ENCODE data around the gene ZNF107.

ZNF107 gene

DNA sequence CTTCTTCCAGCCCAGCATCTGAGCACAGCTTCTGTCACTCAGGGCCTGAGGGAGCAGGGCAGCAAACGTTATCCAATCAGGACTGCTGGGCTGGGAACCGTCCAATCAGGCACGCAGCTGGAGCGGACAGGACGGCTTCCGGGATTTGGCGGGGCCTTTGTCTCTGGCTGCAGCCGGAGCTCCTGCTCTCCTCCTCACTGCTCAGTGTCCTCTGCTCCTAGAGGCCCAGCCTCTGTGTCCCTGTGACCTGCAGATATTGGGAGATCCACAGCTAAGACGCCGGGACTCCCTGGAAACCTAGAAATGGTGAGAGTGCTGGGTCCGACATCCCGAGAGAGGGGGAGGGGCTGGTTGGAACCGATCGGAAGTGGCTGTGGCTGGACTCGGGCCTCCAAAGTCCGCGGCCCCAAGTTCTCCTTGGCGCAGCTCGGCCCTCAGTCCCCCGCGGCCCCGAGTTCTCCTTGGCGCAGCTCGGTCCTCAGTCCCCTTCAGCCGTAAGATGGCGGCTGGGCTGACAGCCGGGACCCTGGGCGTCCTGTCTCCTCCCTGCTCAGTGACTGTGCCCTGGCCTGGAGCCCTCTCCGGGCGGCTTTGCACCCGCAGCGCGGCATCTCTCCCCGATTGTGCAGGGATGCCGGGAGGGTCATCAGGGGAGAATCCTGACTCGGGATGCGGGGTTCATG lies at the start of gene ZNF107:
Gene ZNF107 (plus strand): TSS at position 154 of the 683 bp plus-strand sequence. CDS start 150 bp downstream, at position 304.
- peak; percentile 54 for DNase-seq (ENCODE audit: low read depth)

DNA sequence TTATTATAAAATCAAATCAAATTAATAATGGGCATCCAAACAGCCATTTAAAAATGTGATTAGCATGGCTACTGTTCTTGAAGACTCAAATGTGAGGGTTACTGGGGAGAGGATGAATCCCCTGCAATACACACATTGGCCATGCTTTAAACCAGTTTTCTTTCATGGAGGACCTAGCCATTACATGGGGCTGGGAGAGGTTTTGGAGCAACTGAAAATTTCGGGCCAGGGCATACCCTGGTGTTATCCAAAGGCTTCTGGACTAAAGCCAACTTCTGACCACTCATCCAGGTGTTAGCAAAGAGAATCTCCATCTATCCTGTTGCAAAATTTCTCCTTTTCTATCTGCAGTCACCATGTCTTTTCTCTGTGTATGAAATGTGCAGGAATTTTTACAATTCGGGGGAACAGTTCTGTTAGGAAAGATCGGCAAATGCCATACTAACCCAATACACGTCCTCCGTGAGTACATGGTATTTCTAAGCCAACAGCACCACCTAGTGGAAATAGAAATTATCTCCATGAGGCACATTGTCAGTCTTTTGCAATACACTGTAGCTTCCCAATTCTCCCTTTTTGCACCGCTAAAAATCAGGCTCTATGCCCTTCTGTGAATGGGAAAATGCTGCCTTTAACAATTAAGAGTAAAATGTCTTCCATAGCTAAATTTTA lies 47.0 kb upstream of the ZNF107 start:
- DNase-seq (ENCODE audit: low read depth): no peak

DNA sequence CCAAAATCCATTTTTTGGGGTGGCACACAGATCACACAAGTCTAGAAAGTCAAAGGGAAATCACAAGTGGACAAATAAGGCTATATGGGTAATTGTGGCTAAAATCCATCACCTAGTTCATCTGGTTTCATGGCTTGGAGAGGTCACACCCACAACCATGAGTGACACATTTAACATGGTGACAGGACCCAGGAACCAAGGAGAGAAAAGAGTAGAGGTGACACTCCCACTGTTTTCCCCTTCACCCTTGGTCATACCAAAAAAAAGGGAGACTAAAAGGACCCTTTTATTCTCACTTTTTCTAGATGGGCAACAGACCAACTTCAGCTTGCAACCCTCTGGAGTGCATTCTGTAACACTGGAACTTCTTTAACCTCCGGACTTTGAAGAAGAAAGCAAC lies 46.2 kb upstream of the ZNF107 start:
- no peak for DNase-seq (ENCODE audit: low read depth)

DNA sequence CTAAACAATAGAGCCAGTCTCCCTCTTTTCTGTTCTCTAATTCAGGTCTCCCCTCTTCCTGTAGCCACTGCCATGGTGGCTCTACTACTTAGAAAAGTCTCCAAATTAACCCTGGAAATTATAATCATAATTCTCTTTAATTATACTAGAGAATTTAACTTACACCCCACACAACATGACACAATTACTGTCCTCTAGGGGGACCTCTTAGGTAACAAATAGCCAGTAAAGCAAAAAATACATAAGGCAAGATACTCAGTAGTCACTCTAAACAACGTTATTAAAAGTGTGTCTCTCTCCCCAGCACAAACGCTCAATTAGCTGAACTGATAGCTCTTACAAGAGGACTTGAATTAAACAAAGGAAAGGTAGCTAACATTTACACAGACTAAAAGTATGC lies 44.3 kb upstream of the ZNF107 start:
- DNase-seq (ENCODE audit: low read depth): no peak

DNA sequence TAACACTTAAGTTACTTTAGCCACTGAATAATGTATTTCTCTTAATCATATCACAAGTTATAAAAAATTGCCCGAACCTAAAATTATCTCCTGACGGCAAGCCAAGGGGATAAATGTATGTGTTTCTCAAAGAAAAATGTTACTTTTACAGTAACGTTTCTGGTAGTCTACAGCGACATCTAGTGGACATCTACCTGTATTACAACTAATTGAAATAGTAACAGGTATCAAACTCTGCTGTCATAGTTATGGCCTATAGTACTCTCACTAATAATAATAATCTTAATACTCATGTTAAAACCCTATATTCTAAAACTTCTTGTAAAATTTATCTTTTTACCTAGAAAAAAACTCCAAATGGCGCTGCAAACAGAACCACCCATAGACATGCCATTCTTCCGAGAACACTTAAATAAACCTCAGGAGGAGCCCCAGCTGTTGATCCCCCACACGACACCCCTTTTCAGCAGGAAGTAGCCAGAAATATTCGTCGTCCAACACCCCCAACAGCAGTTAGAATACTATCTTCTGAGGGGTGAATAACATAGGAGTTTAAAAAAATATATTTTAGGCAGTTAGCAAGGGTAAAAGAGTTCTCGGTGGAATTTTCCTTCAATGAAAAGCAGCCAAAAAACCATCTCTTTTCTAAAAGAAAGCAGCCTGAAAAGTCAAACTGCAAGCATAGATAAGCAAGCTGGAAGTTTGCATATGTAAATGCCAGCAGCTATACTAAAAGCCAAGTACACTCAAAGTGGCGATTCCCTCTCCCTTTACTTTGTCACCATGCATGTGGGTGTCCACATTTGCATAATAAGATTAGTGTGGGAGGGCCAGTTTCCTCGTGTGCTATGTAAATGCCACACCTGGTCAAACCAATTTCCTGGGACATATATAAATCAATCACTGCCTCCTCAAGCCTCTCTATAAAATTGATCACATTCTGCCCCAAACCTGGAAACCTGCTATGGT lies 40.5 kb upstream of the ZNF107 start:
- DNase-seq (ENCODE audit: low read depth): no peak

DNA sequence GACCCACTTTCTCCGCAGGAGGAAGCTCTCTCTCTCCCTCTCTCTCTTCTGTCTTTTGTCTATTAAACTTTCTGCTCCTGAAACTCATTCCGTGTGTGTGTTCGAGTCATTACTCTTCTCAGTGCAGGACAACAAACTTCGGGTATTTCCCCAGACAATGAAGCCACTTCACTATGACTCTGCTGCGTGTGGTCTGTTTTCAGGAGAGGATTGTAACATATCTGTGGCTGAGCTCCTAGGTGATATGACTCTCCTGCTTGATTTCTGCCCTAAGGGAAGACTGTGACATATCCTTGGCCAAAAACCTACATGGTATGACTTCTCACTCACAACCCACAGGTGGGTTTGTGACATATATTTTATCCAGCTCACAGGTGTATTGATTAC lies 39.9 kb upstream of the ZNF107 start:
- no peak for DNase-seq (ENCODE audit: low read depth)

DNA sequence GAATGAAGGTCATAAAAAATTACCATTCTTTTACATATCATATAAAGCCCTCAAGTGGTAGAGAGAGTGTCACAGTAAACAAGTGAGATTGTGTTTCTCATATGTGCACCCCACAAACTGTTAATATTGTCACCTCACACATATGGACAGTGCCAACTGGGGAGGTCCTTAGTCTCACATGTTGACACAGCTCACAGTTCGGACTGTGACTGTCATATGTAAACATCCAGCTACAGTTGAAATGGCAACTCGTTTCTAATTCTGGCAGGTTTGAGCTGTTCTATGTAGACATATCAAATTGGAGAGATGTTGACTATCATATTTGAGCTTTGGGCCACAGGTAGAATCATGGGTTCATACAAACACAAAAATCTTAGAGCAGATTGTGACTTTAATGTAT lies 39.4 kb upstream of the ZNF107 start:
- DNase-seq (ENCODE audit: low read depth): no peak

DNA sequence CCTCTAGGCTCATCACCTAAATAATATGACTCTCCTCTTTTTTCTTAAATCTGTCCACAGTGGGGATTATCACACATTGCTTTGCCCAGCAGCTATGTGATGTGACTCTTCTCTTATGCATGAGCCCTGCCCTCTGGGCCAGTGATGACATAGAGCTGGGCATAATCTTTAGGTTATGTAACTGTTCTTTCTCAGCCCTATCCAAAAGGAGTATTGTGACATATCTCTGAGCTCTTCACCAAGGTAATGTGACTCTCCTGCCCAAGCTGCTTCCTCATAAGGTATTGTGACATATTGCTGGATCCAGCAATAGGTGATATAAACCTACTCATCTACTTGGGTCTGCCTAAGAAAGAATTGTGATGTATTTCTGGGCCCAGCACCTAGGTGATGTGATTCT lies 37.7 kb upstream of the ZNF107 start:
- DNase-seq (ENCODE audit: low read depth): no peak

DNA sequence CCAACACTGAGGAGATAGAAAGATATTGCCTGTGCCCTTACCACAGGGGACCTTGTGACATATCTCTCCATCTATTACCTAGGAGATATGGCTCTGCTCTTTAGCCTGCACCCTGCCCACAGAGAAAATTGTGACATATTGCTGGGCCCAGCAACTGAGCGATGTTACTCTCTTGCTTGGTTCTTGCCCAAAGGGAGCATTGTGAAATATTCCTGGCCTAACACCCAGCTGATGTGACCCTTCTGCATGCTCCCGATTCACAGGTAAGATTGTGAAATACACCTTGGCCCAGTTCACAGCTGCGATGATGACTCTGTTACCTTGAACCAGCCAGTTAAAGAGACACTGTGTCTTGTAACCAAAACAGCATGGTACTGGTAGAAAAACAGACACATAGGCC lies 37.2 kb upstream of the ZNF107 start:
- no peak for DNase-seq (ENCODE audit: low read depth)

DNA sequence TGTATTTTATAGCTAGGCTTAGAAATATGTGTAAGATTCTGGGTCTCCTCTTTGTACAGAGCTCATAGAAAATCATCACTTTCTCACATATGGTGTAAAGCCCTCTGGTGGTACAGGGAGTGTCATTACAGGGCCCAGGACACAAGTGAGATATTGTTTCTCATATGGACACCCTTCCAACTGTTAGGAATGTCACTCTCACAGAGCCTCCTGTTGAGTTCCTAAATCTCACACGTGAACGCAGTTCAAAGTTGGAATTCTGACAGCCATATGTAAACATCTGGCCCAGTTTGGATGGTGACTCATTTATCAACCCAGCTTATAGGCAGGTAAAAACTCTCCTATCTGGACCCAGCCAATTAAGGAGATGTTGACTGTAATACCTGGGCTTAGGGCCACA lies 35.4 kb upstream of the ZNF107 start:
- no peak for DNase-seq (ENCODE audit: low read depth)

DNA sequence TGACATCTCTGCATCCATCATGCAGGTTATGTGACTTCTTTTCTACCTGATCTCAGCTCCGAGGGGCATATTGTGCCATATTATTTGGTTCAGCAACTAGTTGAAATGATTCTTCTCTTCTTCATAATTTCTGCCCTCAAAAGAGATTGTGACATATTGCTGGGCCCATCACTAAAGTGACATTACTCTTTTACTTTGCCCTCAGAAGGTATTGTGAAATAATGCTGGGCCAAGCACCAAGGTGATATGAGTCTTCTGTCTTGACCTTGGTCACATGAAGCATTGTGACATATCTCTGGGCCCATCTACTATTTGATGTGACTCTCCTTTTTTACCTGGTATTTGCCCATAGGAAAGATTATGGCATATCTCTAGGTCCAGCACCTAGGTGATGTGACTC lies 33.9 kb upstream of the ZNF107 start:
- DNase-seq (ENCODE audit: low read depth): no peak

DNA sequence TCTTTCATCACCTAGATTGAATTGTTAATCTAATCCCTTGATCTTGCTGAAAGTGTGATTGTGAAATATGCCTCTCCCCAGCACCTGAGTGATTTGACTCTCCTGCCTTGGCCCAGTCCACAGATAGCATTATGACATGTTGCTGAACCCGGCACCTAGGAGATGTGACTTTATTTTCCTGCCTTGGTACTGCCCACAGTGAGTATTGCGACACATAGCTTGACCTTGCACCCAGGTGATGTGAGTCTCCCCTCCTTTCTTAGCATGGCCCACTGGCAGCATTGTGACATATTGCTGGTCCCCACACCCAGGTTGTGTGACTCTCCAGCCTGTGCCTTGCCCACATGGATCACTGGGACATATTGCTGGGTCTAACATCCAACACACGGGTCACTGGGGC lies 32.5 kb upstream of the ZNF107 start:
- DNase-seq (ENCODE audit: low read depth): no peak

DNA sequence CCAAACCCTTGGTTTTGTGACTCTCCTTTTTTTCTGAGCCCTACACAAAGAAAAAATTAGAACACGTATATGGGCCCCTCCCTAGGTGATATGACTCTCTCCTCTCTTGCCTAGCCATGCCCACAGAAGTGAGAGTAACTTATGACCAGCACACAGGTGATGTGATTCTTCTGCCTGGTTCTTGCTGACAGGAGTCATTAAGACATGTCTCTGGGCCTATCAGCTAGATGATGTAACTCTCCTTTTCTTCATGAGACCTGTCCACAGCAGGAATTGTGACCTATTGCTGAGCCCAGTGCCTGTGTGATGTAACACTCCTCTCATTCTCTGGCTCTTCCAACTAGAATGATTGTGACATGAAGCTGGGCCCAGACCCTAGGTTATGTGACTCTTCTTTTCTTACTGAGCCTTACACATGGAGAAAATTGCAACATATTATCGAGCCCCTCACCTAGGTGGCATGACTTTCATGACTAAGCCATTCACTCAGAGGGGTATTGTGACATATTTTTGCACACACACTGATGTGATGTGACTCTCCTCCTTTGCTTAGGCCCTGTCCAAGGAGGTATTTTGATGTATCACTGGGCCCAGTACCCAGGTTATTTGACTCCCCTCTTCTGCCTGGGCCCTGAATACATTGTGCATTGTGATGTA lies 31.4 kb upstream of the ZNF107 start:
- DNase-seq (ENCODE audit: low read depth): no peak

DNA sequence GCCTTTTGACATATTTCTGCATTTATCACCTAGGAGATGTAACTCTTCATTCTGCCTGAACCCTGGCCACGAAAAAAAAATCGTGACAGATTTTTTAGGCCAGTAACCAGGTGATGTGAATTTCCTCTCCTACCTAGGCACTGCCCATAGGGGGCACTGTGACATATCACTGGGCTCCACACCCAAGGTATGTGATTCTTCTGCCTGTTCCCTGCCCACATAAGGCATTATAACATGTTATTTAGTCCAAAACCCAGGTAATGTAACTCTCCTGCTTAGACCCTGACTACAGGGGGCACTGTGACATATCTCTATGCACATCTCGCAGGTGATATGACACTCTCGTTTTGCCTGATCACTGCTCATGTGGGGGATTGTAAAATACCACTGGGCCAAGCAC lies 29.5 kb upstream of the ZNF107 start:
- no peak for DNase-seq (ENCODE audit: low read depth)

DNA sequence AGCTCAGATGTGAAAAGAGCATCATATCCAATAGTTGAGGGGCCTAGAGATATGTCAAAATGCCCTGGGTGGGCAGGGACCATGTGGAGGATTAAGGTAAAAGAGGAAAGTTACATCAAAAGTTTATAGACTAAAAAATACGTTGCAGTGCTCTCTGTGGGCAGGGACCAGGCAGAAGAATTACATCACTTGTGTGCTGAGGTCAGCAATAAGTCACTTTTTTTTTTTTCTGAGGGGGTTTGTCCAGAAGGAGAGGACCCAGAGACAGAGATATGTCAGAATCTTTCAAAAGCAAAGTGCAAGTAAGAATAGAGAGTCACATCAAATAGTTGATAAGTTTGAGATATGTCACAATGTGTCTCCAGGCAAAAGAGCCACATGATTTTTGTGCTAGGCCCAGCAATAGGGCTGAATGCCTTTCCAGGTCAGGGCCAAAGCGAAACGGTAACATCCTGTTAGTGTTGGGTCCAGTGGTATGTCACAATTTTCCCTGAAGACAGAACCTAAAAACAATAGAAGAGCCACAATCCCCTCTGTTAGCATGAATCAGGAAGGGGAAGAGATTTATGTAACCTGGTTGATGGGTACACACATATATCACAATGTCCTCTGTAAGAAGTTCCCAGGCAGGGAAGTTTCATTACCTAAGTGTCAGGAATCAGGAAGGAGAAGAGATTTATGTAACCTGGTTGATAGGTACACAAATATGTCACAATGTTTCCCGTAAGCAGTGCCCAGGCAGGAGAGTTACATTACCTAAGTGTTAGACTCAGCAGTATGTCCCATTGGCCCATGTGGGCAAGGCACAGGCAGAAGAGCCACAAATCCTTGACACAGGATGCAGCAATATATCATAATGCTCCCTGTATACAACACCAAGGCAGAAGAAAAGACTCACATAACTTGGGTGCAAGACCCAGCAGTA lies 28.1 kb upstream of the ZNF107 start:
- no peak for DNase-seq (ENCODE audit: low read depth)

DNA sequence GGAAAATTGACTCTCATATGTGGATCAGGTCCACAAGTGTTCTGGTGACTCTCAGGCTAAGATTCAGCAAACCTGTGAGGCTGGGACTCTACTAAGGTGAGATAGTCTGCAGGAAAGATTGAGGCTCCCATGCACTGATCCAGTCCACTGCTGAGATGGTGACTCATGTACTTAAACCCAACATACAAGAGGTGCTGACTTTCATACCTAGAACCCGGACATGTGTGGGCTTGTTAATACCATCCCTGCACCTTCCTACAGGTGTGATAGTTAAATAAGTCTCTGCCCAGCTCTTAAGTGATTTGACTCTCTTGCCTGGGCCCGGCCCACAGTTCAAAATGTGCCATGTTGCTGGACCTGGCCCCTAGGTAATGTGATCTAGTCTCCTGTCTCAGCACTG lies 27.1 kb upstream of the ZNF107 start:
- DNase-seq (ENCODE audit: low read depth): no peak

DNA sequence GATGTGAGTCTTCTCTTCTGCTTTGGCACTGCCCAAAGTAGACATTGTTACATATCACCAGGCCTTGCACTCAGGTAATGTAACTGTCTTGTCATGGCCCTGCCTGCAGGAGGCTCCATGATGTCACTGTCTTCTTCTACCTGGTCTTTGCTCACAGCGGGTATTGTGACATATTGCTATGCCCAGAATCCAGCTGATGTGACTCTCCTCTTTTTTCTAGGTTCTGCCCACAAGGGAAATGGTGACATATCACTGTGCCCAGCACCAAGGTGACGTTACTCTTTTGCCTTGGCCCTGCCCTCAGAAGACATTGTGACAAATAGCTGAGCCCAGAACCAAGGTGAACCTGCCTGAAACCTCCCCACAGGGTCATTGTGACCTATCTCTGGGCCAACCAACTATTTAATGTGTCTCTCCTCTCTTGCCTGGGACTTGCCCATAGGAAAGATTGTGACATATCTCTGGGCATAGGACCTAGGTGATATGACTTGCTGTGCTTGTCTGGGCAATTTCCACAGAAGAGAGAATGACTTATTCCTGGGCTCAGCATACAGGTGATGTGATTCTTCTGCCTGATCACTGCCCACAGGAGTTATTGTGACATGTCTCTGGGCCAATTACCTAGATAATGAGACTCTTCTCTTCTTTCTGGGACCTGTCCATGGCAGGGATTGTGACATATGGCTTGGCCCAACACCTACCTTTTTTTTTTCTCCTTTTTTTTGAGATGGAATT lies 26.5 kb upstream of the ZNF107 start:
- DNase-seq (ENCODE audit: low read depth): no peak

DNA sequence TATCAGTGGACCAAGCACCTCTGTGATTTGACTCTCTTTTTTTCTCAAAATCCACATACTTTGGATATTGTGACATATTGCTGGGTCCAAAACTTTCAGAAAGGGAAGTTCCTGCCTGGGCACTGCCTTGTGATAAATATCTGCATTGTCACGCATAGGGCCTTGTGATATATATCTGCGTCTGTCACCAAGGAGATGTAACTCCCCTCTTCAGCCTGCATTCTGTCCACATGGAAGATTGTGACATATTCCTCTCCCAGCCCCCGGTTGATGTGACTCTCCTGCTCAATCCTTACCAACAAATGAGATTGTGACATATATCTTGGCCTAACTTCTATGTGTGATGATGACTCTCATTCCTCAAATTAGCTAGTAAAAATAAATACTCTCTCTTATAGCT lies 25.4 kb upstream of the ZNF107 start:
- DNase-seq (ENCODE audit: low read depth): no peak

DNA sequence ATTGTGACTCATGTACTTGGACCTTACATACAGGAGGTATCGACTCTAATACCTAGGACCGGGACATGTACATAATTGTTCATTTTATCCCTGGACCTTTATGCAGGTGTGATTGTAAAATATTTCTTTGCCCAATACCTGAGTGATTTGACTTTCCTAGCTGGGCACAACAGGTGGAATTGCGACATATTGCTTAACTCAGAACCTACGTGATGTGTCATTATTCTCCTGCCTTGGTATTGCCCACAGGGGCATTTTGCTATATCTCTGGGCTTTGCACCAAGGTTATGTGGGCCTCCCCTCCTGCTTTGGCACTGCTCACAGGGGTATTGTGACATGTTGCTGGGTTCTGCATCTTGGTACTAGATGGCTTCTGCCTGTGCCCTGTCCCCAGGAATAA lies 23.9 kb upstream of the ZNF107 start:
- DNase-seq (ENCODE audit: low read depth): no peak

DNA sequence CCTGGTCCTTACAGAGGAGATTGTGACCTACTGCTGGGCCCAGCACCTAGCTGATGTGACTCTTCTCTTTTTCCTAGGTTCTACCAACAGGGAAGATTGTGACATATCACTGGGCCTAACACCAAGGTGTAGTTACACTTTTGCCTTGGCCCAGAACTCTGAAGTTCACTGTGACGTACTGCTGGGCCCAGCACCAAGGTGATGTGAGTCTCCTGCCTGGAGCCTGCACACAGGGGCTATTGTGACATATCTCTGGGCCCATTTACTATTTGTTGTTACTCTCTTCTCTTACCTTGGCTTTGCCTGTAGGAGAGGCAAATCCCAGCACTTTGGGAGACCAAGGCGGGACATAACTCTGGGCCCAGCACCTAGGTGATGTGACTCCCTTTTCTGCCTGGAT lies 23.1 kb upstream of the ZNF107 start:
- DNase-seq (ENCODE audit: low read depth): no peak

DNA sequence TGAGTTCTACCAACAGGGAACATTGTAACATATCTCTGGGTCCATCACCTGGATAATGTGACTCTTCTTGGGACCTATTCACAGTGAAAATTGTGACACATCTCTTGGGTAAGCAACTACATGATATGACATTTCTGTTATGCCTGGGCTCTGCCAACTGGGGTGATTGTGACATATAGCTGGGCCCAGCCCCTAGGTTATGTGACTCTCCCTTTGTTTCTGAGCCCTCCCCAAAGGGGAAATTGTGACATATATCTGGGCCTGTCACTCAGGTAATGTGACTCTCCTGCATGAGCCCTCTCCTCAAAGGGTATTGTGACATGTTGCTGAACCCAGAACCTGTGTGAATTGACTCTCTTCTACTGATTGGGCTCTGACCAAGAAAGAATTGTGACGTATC lies 22.4 kb upstream of the ZNF107 start:
- no peak for DNase-seq (ENCODE audit: low read depth)
